Hepatocyte (in vitro differentiated cells): ENCODE measurements around the gene TEX51.

Experiments used
- CTCF ChIP-seq: fragments of 200-600 bp; sonication (generic); IDR thresholded peaks from 2 replicates; pipeline ENCODE4 v1.5.1; 2016; ENCODE audit warnings: antibody characterized with exemption, mild to moderate bottlenecking; ENCODE audit not compliant: poor library complexity
- EZH2 ChIP-seq: fragments of 200-600 bp; sonication (generic); IDR thresholded peaks from 2 replicates; pipeline ENCODE4 v1.6.1; 2016; ENCODE audit warnings: antibody characterized with exemption, mild to moderate bottlenecking, borderline replicate concordance
- EZH2phosphoT487 ChIP-seq: fragments of 200-600 bp; sonication (generic); IDR thresholded peaks from one replicate; pipeline ENCODE4 v1.6.1; 2018; ENCODE audit warnings: antibody characterized with exemption, mild to moderate bottlenecking, low read depth, moderate library complexity; ENCODE audit not compliant: unreplicated experiment, severe bottlenecking

DNA sequence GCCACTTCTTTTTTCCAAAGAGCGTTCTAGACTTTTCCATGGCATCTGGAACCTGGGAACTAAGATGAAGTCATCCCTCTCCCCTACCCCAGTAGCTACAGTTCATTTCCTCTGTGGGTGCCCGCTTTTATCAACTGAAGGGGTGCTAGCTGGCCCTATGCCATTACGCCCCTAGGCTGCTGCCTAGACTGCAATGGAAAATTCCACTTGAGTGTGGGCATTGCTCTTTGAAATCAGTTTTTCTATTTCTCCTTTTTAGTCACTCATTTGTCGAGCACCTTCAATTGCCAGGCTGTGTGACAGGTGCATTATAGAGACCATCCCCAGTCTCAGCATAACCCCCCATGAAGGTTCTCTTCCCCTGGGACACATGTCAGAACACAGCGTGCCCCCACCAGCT lies 7.3 kb downstream of the TEX51 start:
- TF ChIP-seq EZH2: no peak
- TF ChIP-seq CTCF: no peak
- no peak for TF ChIP-seq EZH2phosphoT487
